HFF-Myc (cell line): Measurements from ENCODE around the gene ADGRF4.

Experiments used
- DNase-seq: peaks from one replicate; pipeline ENCODE4 v3.0.0-alpha.2; 2011; ENCODE audit warnings: low read depth; ENCODE audit errors: extremely low read depth
- H3K4me3 ChIP-seq: replicated peaks from 2 replicates; pipeline ENCODE4 v1.5.1; 2011; ENCODE audit warnings: low read depth, mild to moderate bottlenecking, control low read depth, low read length
- CTCF ChIP-seq: IDR thresholded peaks from 2 replicates; pipeline ENCODE4 v1.5.1; 2012; ENCODE audit warnings: mild to moderate bottlenecking, low read depth, low read length, control low read depth; ENCODE audit errors: missing control alignments

Gene ADGRF4

GRCh38 chr6:47672816-47673215 is 25.6 kb upstream of the ADGRF4 start:
- TF ChIP-seq CTCF = no peak
- no peak overlapping the region for H3K4me3 ChIP-seq
- no peak for DNase-seq

GRCh38 chr6:47674673-47675072 is 23.7 kb upstream of the ADGRF4 start:
- H3K4me3 ChIP-seq = no peak overlapping the region
- no peak for DNase-seq
- TF ChIP-seq CTCF = no peak

- no peak for TF ChIP-seq CTCF
- no peak overlapping the region for H3K4me3 ChIP-seq
- DNase-seq = no peak
Measured at GRCh38 chr6:47677381-47678100, 20.8 kb upstream of the ADGRF4 start.

- DNase-seq = no peak
- no peak for TF ChIP-seq CTCF
- no peak overlapping the region for H3K4me3 ChIP-seq
Measured at GRCh38 chr6:47678739-47679138, 19.6 kb upstream of the ADGRF4 start.

GRCh38 chr6:47679322-47679906 is 19.0 kb upstream of the ADGRF4 start:
- no peak for DNase-seq
- H3K4me3 ChIP-seq = no peak overlapping the region
- no peak for TF ChIP-seq CTCF

- H3K4me3 ChIP-seq = no peak overlapping the region
- DNase-seq = no peak
- no peak for TF ChIP-seq CTCF
Measured at GRCh38 chr6:47680051-47680450, 18.3 kb upstream of the ADGRF4 start.
